Erythroblast (primary cell): ENCODE data around the gene AKR1B15.

Experiments used
- GATA1 ChIP-seq: IDR thresholded peaks from 2 replicates; pipeline ENCODE4 v1.6.1; 2011; ENCODE audit warnings: low read depth, mild to moderate bottlenecking, control low read depth, low read length, moderate library complexity
- POLR2A ChIP-seq: IDR thresholded peaks from 2 replicates; pipeline ENCODE4 v1.6.1; 2011; ENCODE audit warnings: mild to moderate bottlenecking, low read length

DNA sequence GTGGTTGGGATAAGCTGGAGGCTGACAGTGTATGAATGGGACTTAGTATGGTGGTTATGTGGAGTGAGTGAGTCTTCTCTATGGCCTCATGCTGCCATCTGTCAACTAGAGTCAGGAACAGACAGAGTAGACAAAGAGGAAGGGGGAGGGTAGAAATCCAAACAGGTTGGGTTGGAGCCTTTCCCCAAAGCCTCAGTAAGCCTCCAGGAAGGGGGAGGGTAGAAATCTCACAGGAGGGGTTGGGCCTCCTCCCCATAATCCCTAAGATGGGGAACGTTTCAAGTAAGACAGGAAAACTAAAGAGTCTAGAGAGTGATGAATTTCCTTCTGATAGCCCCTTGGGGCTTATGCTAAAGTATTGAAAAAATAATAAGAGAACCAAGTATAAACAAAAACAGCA lies 2.0 kb upstream of the AKR1B15 start:
- no peak for TF ChIP-seq POLR2A
- TF ChIP-seq GATA1: no peak
